ENCODE measurements around the gene SLC12A5.

GRCh38 chr20:46020555-46020954, 8.5 kb upstream of the SLC12A5 start:
- TF ChIP-seq CTCF (IDR thresholded peaks at IDR 0.05; ENCODE audit: low read depth, low read length, poor library complexity, severe bottlenecking): no peak
- TF ChIP-seq EZH2phosphoT487 (IDR thresholded peaks at IDR 0.05; ENCODE audit: borderline replicate concordance, low read length): no peak
